ENCODE measurements around the gene PIGN.

Gene PIGN

GRCh38 chr18:62105376-62105775 is 81.5 kb downstream of the PIGN start:
- no peak for DNase-seq

- no peak for DNase-seq
These were observed 84.6 kb downstream of the PIGN start for GRCh38 chr18:62102221-62102620.

- no peak for DNase-seq
These were observed 85.5 kb downstream of the PIGN start for GRCh38 chr18:62101321-62101721.

- DNase-seq = no peak
These were observed 87.9 kb downstream of the PIGN start for GRCh38 chr18:62098960-62099359.

GRCh38 chr18:62097698-62098097 is 89.2 kb downstream of the PIGN start:
- no peak for DNase-seq

DNA sequence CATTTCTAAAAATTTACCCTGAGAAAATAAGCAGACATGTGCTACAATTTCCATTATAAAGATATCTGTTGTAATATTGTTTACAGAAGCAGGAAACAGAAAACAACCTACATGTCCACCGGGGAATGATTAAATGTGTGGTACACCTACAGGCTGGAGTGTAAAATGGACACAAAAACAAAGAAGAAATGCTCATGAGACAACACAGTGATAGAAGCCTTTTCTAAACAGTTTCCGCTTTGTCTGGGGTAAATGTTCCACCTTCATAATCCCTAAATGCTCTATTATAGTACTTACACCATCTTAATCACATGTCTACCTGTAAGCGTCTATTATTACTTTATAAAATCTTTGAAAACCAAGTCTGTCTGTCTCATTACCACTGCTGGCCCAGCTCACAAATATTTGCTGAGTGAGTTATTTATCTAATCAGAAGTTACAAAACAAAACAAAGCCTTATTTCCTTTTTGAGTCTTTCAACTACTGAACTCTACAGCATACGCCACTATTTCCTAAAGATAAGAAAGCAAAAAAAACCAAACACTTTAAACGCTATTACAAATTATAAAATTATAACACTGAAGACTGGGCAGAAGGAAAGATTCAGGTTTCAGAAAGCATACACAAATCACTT is 95.3 kb downstream of the PIGN start:
- no peak for DNase-seq

- DNase-seq = no peak
These were observed 97.7 kb downstream of the PIGN start for GRCh38 chr18:62089174-62089573.

GRCh38 chr18:62088156-62088555 is 98.7 kb downstream of the PIGN start:
- DNase-seq = no peak

- DNase-seq = no peak
These were observed 101.1 kb downstream of the PIGN start for GRCh38 chr18:62085756-62086155.

DNA sequence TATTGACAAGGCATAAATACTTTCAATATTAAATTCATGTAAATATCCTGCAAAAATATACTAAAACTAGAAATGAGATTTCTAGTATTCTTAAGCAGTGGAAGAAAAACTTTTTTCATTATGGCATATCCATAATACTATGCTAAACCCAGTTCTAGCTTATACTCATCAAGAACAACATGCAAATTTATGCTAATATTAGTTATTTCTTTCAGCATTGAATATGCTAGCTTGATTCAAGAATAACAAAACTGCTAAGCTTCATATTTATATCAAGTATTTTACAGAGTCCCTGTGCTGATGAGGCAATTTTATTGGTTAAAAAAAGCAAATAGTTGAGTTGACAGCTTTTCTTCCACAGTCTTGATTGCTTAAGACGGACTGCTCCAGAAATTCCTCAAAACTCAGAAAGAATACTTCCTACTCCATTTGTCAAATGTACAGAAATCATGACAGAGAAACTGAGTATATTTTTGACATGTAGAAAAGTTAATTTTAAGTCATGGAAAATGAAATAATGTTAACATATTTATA is 105.0 kb downstream of the PIGN start:
- DNase-seq = no peak

DNA sequence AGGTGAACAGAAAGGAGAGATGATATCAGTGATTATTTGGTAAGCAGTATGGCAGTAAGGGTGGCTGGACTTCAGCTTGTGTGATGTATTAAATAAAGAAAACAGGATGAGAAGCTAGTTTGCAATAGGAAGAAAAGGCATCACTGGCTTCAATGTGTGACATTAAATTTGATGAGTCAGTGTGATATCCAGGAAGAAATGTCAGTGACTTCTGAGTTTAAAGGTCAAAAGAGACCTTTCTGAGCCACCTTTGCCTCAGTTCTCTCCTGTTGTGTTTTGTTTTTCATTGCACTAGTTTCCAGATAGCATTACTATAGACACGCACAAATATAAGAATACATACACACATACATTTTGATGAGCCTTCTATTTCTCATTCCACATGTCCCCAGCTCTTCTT is 105.6 kb downstream of the PIGN start:
- DNase-seq = no peak

DNA sequence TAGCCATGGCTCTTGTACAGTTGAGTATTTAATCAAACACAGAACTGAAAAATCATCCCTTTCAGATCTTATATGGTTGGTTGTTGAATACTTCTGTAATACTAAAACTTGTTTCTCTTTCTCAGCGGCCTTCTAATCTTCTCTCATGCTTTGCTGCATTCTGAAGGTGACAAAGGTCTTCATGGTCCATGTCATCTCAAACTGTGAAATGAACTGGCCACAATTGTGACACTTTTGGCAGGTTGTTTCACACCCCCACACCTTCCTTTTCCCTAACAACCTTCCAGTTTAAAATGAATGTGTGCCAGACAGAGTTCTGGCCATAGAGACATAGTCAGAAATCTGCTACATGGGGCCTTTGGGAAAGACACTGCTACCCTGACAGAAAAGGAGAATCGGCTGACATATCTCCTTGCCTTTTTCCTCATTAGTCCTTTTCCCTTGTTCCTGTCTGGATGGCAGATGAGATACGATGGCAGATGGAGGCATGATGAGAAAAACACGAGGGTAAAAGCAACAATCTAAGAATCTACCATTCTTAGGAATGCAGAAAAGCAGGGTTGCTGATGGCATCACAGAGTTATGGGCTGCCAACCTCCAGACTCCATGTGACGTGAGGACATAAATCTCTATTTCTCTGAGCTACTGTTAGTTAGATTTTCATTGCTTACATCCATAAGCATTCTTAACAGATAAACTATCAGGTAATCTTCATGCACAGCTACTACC is 106.5 kb downstream of the PIGN start:
- DNase-seq = no peak

DNA sequence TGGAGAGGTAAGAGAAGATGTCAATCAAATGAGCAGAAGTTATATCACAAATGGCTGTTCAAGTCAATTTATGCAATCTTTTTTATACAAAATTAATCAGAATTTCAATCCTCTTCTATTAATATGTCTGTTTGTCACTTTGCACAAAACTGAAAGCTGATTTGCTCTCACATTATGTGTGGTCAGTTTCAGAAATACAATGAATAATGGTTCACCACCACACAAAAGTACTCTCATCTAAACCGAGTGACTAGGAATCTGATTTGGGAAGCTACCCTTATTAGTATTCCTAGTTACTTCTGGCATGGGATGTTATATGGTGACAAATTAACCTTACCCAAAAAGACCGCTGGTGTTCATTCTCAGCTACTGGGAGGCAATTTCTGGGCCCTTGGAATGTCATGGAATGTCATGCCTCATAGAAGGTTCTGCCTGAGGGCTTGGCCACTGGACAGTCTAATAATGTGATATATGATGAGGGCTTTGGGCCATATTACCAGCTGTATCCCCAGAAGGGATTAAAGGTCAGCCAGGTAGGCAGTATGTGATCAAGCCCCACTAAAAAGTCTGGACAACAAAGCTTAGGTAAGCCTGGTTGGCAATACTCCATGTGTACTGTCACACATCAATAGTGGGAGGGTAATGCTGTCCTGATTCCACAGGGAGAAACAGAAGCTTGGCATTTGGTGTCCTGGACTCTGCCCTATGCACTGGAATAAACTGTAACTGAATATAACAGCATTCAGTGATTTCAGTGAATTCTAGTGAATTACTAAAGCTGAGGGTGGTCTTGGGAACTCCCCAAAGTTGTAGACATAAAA is 113.2 kb downstream of the PIGN start:
- DNase-seq = no peak

GRCh38 chr18:62072370-62072769 is 114.5 kb downstream of the PIGN start:
- DNase-seq = no peak

GRCh38 chr18:62071071-62071470 is 115.8 kb downstream of the PIGN start:
- DNase-seq = no peak

DNA sequence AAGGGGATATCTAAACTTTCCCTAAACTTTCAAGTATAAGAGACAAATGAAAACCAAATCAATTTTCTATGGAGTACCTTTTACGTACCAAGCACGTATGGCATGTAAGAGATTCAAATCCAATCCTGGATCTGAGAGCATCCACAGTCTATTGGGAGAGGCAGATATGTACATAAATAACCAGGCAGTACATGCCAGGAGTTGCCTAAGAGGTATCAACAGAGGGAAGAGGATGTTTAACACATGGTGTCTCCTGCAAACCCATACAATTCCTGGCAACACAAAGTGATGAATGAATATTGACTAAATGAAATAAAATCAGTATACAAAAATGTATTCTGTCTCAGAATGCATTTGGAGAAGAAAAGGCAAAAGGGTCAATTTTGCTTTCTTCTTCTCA is 116.6 kb downstream of the PIGN start:
- DNase-seq = no peak

- DNase-seq = no peak
These were observed 117.3 kb downstream of the PIGN start for GRCh38 chr18:62069556-62069955.

DNA sequence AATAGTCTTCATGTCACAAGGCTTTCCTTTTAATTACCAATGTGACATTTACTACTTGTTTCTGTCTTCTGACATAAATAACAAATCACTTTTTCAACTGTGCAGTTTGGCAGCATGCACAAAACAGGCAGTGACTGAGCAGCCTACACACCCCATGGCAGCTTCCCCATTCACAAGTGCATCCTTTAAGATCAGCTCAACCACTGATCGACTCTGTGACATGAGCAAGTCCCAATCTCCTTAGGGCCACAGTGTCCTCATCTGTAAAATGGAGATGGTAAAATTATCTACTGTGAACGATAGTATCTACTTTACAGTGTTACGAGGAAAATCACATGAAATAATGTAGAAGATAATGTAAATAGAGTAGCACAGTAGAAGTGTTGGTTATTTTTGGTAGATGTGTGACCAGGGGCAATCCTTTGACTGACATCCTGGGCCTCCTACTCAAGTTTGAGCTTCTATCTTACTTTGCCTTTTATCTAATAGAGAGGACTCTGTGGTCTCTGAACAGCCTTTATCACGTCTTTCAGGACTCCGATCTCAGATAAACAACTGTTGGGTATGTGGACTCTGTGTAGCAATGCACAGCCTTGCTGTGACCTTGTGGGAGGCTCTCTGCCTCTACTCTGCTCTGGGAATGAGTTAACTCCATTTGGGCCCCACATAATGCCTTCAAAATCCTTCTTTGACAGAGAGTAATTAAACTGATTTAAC is 120.6 kb downstream of the PIGN start:
- DNase-seq = no peak

GRCh38 chr18:62064361-62064760 is 122.5 kb downstream of the PIGN start:
- DNase-seq = no peak

DNA sequence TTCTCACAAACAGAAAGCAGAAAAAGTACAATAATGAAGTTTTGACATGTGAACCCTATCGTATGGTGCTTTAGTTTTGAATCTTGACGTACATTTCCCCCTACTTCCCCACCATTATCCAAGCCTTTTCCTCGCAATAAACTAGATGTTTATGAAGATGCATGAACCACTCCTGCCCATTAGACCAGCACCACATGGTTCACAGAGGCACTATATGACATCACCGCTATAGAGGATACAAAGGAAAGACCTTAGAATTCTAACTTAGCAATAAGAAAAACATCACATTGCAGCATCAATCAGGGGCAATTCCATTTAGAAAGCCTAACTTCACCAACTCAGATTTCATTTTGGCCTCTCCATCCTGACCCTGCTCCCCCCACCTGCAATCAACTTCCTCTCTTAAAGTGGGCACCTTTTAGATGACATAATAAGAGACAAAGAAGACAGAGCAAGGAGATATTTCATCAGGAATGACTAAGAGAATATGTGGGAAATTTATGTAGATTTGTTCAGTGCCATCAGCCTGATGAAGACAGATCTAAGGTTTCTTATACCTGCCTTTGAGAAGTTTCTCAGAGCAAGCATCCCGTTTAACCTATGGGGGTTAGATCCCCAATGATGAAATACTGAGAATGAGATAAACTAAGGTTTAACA is 124.9 kb downstream of the PIGN start:
- DNase-seq = peak; percentile 21

DNA sequence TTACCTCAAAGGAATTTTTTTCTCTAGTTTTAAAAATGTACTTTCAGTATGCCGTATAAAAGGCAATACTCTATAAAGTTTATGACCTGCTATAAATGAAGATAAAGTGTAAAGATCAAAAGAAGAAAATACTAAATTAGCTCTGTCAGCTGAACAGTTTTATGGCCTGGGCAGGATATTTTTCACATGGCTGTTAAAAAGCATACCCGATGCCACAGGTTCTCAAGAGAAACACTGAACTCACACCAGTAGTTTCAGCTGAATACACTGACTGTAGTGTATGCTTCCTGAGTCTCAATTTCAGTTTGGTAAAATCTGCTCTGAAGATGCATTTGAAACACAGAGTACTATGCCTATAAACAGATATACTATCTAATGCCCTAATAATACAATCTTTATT is 126.0 kb downstream of the PIGN start:
- DNase-seq = no peak

DNA sequence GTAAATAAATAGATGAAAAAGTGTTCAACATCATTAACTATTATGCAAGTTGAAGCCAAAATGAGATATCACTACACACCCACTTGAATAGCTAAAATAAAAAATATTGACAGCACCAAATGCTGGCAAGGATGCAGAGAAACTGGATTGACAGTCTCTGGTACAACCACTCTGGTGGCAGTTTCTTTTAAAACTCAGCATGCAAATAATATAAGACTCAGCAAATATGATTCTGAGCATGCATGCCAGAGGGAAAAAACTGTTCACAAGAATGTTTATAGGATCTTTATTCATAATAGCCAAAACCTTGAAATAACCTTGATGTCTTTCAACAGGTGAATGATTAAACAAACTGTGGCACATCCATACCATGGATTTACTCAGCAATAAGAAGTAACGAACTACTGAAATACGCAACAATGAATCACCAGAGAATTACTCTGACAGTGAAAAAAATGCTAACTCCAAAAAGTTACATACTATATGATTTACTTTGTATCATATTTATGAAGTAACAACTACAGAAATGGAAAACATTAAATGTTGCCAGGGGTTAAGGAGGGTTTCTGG is 131.8 kb downstream of the PIGN start:
- no peak for DNase-seq

Measured in kidney glomerular epithelial cell (primary cell).